Measurements from ENCODE around the gene NFAM1. TPM values are rescaled to one million over a fixed set of nuclear protein-coding genes. Genes with fewer than 3 reads are reported as not detected.

NFAM1 gene
- total RNA-seq, 2 donors from 2014 or later: 0.64 to 2.1 TPM

- Histone ChIP-seq H3K4me1 (no peaks in the 10 kb centered on the region), H3K9ac (ENCODE audit: low read depth in 2 of 2, low read length in 2 of 2) (no peak overlapping the region), H3K27me3 (no peaks in the 10 kb centered on the region), H3K9me3 (no peaks in the 10 kb centered on the region), H3K4me3 (no peak overlapping the region), H3K36me3 (no peaks in the 10 kb centered on the region), H3K27ac (no peak overlapping the region)
- intact Hi-C loops (cut with DNase I): no loop called here
- TF ChIP-seq CTCF (IDR thresholded peaks at IDR 0.05): no peak
- no peak for DNase-seq
These were observed 75.0 kb downstream of the NFAM1 start for GRCh38 chr22:42357221-42357620.

GRCh38 chr22:42356533-42356932 is 75.7 kb downstream of the NFAM1 start:
- intact Hi-C loops (cut with DNase I): no loop called here
- H3K27me3 ChIP-seq: no peaks in the 10 kb centered on the region
- no peak for DNase-seq
- no peaks in the 10 kb centered on the region for H3K4me1 ChIP-seq
- TF ChIP-seq CTCF (IDR thresholded peaks at IDR 0.05): no peak
- H3K9ac ChIP-seq (ENCODE audit: low read depth in 2 of 2, low read length in 2 of 2): no peak overlapping the region
- H3K9me3 ChIP-seq: no peaks in the 10 kb centered on the region
- no peak overlapping the region for H3K27ac ChIP-seq
- no peaks in the 10 kb centered on the region for H3K36me3 ChIP-seq
- no peak overlapping the region for H3K4me3 ChIP-seq

- no peaks in the 10 kb centered on the region for H3K27me3 ChIP-seq
- H3K4me1 ChIP-seq: no peaks in the 10 kb centered on the region
- no peak overlapping the region for H3K4me3 ChIP-seq
- no peak overlapping the region for H3K27ac ChIP-seq
- DNase-seq: no peak
- intact Hi-C loops (cut with DNase I): no loop called here
- no peaks in the 10 kb centered on the region for H3K36me3 ChIP-seq
- no peak overlapping the region for H3K9ac ChIP-seq (ENCODE audit: low read depth in 2 of 2, low read length in 2 of 2)
- TF ChIP-seq CTCF (IDR thresholded peaks at IDR 0.05): no peak
- H3K9me3 ChIP-seq: no peaks in the 10 kb centered on the region
These were observed 78.1 kb downstream of the NFAM1 start for GRCh38 chr22:42353883-42354727.

- intact Hi-C loops (cut with DNase I): no loop called here
- Histone ChIP-seq H3K36me3 (no peaks in the 10 kb centered on the region), H3K9ac (ENCODE audit: low read depth in 2 of 2, low read length in 2 of 2) (no peak overlapping the region), H3K9me3 (no peaks in the 10 kb centered on the region), H3K4me3 (no peak overlapping the region), H3K27me3 (no peaks in the 10 kb centered on the region), H3K27ac (no peak overlapping the region), H3K4me1 (no peaks in the 10 kb centered on the region)
- no peak for DNase-seq
- TF ChIP-seq CTCF (IDR thresholded peaks at IDR 0.05): no peak
These were observed 81.8 kb downstream of the NFAM1 start for GRCh38 chr22:42350373-42350772.

- Histone ChIP-seq H3K27ac (no peak overlapping the region), H3K4me1 (no peaks in the 10 kb centered on the region), H3K9ac (ENCODE audit: low read depth in 2 of 2, low read length in 2 of 2) (no peak overlapping the region), H3K4me3 (no peak overlapping the region), H3K27me3 (no peaks in the 10 kb centered on the region), H3K9me3 (no peaks in the 10 kb centered on the region), H3K36me3 (no peaks in the 10 kb centered on the region)
- intact Hi-C loops (cut with DNase I): no loop called here
- DNase-seq: no peak
- no peak for TF ChIP-seq CTCF (IDR thresholded peaks at IDR 0.05)
These were observed 84.8 kb downstream of the NFAM1 start for GRCh38 chr22:42347281-42347824.

All from colonic mucosa (tissue), 4 donors.